Tibial nerve (tissue), 4 donors: Measurements from ENCODE around the gene SLC34A2.

Experiments used
- EP300 ChIP-seq, 2 donors: sonication (generic); formaldehyde crosslinking; IDR thresholded peaks; one replicate each; pipeline ENCODE4 v1.6.1; 2017; ENCODE audit warnings: antibody characterized with exemption in 2 of 2, mild to moderate bottlenecking in 1 of 2
- POLR2A ChIP-seq, 2 donors: fragments of 450-650 bp; IDR thresholded peaks; one replicate each; pipeline ENCODE4 v1.6.1; 2017; ENCODE audit warnings: antibody characterized with exemption in 2 of 2, mild to moderate bottlenecking in 2 of 2, moderate library complexity in 2 of 2
- TF ChIP-seq, protein P1 (sequence below), 5 experiments: fragments of 200-600 bp in 3 of 5; fragments of 450-650 bp in 2 of 5; sonication (generic) in 3 of 5; IDR thresholded peaks; one replicate each; pipeline ENCODE4 v1.5.1; 2016 to 2019; ENCODE audit warnings: antibody characterized with exemption in 5 of 5, mild to moderate bottlenecking in 3 of 5, moderate library complexity in 2 of 5

DNA sequence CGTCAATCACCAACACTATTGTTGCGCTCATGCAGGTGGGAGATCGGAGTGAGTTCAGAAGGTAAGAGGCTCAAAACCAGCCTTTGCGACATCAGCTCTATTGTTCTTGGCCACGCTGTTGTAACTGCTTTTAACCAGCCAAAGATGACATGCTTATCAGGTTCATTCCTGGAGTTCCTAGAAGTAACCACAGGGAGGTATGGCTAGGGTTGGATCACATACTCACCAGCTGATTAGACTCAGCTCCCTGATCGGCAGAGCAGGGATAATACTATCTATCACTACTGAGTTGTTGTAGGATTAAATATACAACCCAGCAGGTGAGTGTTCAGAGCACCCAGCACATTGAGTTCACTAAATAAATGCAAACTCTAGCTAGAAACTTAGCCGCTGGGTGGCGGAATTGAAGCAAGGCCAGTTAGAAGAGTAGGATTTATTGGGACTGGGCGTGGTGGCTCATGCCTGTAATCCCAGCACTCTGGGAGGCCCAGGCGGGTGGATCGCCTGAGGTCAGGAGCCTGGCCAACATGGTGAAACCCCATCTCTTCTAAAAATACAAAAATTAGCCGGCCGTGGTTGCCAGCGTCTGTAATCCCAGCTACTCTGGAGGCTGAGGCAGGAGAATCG, 12.4 kb downstream of the SLC34A2 start:
- TF ChIP-seq, protein P1, sequence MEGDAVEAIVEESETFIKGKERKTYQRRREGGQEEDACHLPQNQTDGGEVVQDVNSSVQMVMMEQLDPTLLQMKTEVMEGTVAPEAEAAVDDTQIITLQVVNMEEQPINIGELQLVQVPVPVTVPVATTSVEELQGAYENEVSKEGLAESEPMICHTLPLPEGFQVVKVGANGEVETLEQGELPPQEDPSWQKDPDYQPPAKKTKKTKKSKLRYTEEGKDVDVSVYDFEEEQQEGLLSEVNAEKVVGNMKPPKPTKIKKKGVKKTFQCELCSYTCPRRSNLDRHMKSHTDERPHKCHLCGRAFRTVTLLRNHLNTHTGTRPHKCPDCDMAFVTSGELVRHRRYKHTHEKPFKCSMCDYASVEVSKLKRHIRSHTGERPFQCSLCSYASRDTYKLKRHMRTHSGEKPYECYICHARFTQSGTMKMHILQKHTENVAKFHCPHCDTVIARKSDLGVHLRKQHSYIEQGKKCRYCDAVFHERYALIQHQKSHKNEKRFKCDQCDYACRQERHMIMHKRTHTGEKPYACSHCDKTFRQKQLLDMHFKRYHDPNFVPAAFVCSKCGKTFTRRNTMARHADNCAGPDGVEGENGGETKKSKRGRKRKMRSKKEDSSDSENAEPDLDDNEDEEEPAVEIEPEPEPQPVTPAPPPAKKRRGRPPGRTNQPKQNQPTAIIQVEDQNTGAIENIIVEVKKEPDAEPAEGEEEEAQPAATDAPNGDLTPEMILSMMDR (IDR thresholded peaks at IDR 0.05), result no peak
- TF ChIP-seq POLR2A (IDR thresholded peaks at IDR 0.05), result no peak
- no peak for TF ChIP-seq EP300 (IDR thresholded peaks at IDR 0.05)
